Activated T-cell treated with anti-CD3 and anti-CD28 coated beads for 1 hour (primary cell): ENCODE measurements around the gene C1S.
"Not testable (repeated sequence)": the region's sequence is repeated elsewhere in the genome, so short reads cannot be mapped to it uniquely, and the experiment has no call there.

Experiments
- DNase-seq: peaks from one replicate; pipeline ENCODE4 v3.0.0-alpha.2; 2020; ENCODE audit warnings: low read depth

C1S gene

GRCh38 chr12:7102582-7102981 is 42.1 kb downstream of the C1S start:
- DNase-seq: no peak

- DNase-seq: no peak
Observed at GRCh38 chr12:7103837-7104584, 43.5 kb downstream of the C1S start.

GRCh38 chr12:7106082-7106481 is 45.6 kb downstream of the C1S start:
- DNase-seq: no peak

GRCh38 chr12:7107181-7107580 is 46.7 kb downstream of the C1S start:
- not testable (repeated sequence) for DNase-seq

GRCh38 chr12:7107636-7108002 is 47.1 kb downstream of the C1S start:
- DNase-seq: no peak

GRCh38 chr12:7108003-7108795 is 47.7 kb downstream of the C1S start:
- DNase-seq: peak; percentile 57

GRCh38 chr12:7108796-7109571 is 48.5 kb downstream of the C1S start, which contains the start of gene C1RL:
Gene C1RL (minus strand): TSS chr12:7109214. CDS start chr12:7109180, 34 bp downstream.
- DNase-seq: peak; percentile 83

- DNase-seq: no peak
Observed at GRCh38 chr12:7109572-7109920, 49.0 kb downstream of the C1S start.

- DNase-seq: no peak
Observed at GRCh38 chr12:7110661-7111060, 50.1 kb downstream of the C1S start.

GRCh38 chr12:7112041-7112440 is 51.5 kb downstream of the C1S start:
- no peak for DNase-seq

- no peak for DNase-seq
Observed at GRCh38 chr12:7113389-7113871, 52.9 kb downstream of the C1S start.

- no peak for DNase-seq
Observed at GRCh38 chr12:7114008-7114407, 53.5 kb downstream of the C1S start.

GRCh38 chr12:7114851-7115250 is 54.3 kb downstream of the C1S start:
- DNase-seq: no peak

- DNase-seq: no peak
Observed at GRCh38 chr12:7116196-7116595, 55.7 kb downstream of the C1S start.

- no peak for DNase-seq
Observed at GRCh38 chr12:7116916-7117315, 56.4 kb downstream of the C1S start.

- no peak for DNase-seq
Observed at GRCh38 chr12:7117670-7118069, 57.2 kb downstream of the C1S start.

GRCh38 chr12:7118881-7119280 is 58.4 kb downstream of the C1S start:
- no peak for DNase-seq

GRCh38 chr12:7120166-7120565 is 59.6 kb downstream of the C1S start:
- DNase-seq: no peak
